NCI-H345 treated with DMSO at 0.1 percent for 48 hours (cell line): Measurements from ENCODE around the gene IGSF21.

Experiments used
- DNase-seq: peaks from one replicate; lab custom pipeline; 2025; ENCODE audit not compliant: unreplicated experiment; lab: John Stamatoyannopoulos, UW

The IGSF21 gene

GRCh38 chr1:18094096-18094495, 13.5 kb upstream of the IGSF21 start:
- DNase-seq = no peak

GRCh38 chr1:18097206-18097605, 10.4 kb upstream of the IGSF21 start:
- no peak for DNase-seq

GRCh38 chr1:18099026-18099425, 8.6 kb upstream of the IGSF21 start:
- no peak for DNase-seq

- DNase-seq = no peak
Observed at GRCh38 chr1:18100060-18100459, 7.5 kb upstream of the IGSF21 start.

- peak; percentile 52 for DNase-seq
Observed at GRCh38 chr1:18100491-18101063, 7.0 kb upstream of the IGSF21 start.

GRCh38 chr1:18101508-18101907, 6.1 kb upstream of the IGSF21 start:
- DNase-seq = no peak

DNA sequence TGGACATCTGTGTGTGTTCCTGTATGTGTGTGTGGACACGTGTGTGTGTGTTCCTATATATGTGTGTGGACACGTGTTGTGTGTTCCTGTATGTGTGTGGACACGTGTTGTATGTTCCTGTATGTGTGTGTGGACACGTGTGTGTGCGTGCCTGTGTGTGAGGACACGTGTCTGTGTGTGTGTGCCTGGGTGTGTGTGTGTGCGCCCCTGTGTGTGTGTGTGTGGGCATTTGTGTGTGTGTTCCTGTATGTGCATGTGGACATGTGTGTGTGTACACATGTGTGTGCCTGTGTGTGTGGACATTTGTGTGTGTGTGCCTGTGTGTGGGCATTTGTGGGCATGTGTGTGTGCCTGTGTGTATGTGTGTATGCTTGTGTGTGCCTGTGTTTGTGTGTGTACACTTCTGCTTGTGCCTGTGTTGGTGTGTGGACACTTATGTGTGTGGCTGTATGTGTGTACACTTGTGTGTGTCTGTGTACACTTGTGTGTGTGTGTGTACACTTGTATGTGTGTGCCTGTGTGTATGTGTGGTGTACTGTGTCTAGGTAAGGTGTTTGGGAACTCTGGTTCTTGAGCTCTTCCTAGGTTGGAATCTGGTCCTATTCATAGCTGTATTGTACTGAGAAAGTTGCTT, 3.7 kb upstream of the IGSF21 start:
- no peak for DNase-seq

DNA sequence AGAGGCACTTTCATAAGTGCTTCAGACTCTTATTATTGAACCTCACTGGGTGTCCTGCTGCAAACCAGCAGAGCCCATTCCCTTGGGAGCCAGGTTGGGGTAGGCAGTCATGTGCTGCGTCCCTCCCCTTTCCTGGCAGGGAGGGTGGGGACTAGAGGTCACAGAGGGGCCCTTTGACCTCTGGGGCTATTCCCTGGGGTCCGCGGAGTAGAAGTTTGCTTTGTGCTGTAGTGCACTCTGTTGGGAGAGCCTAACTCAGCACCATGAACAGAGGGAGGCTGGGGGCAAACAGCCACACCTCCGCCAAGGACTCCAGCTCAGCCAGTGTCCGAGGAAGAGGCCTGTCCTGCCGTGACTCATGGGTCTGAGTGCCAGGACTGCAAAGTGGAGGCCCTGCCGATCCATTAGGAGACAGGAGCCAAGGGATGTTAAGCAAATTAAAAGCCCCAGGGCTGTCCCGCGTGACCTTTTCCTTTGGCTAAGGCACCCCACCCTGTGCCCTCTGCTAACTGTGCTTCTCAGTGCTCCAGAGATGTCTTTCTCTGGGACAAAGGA, 3.0 kb upstream of the IGSF21 start:
- no peak for DNase-seq

DNA sequence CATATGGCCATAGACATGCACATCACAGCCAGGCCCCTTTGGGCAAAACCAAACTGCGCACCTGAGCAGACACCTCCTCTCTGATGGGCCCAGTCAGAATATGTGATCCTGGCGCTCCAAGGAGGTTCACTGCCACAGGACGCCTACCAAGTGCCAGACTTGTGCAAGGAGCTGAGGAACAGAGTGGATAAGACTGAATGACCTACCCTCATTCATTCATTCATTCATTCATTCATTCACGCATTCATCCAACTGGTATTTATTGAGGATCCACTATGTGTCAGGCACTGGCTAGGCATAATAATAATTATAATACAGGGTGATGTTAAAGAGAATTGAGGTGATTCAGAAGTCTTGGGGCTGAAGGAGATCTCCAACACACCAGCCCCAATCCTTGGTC, 2.4 kb upstream of the IGSF21 start:
- no peak for DNase-seq

GRCh38 chr1:18108299-18109057, 880 bp downstream of the IGSF21 start:
- no peak for DNase-seq

GRCh38 chr1:18109058-18109755, 1.6 kb downstream of the IGSF21 start:
- DNase-seq = peak; percentile 23

- peak; percentile 22 for DNase-seq
Observed at GRCh38 chr1:18109756-18110597, 2.4 kb downstream of the IGSF21 start.

- DNase-seq = no peak
Observed at GRCh38 chr1:18110598-18110939, 3.0 kb downstream of the IGSF21 start.

DNA sequence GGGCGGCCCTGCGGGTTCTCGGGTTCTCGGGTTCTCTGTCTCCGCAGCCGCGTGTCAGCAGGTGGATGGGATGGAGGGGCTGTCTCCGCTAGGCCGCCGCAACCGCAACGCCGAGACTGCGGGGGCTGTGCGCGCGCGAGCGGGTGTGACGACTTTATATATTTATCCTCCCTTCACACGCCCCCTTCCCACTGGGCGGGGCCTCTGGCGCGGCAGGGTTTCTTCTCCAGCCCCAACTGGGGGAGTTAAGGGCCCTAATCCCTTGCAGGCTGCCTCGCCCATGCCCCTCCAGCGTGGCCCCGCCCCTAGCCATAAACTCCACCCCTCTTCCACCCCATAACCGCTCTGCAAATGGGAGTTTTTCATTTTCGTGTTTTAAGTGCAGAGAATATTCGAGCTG, 3.4 kb downstream of the IGSF21 start:
- no peak for DNase-seq

DNA sequence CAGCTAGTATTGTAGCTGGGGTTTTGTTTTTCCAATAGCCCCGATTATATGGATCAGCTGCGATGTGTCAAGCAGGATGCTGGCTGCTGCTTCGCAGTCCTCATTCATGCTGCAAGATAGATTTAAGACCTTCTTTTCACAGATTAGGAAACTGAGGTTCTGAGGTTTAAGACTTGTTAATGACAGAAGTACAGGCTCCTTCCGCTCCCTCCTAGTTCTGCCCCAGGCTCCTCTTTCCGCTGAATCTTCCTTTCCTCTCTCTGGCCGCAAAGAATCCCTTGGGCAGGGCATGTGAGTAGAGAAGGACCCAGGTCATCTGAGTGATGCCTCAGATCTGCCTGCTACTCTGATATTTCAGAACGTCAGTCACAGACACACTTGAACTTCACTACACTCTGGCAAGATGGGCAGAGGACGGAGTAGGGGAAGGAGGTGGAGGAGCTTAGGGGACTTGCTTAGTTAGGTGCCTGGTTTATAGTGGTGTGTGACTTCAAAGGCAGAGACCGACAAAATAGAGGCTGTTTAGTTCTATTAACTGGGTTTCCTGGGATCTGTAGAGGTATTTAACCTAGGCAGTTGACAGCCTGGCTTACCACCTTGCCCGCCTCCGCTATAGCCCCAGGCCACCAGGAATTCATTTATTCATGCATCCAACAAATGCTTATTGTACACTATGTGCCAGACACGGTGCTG, 4.2 kb downstream of the IGSF21 start:
- no peak for DNase-seq

GRCh38 chr1:18112611-18113010, 5.0 kb downstream of the IGSF21 start:
- DNase-seq = no peak

DNA sequence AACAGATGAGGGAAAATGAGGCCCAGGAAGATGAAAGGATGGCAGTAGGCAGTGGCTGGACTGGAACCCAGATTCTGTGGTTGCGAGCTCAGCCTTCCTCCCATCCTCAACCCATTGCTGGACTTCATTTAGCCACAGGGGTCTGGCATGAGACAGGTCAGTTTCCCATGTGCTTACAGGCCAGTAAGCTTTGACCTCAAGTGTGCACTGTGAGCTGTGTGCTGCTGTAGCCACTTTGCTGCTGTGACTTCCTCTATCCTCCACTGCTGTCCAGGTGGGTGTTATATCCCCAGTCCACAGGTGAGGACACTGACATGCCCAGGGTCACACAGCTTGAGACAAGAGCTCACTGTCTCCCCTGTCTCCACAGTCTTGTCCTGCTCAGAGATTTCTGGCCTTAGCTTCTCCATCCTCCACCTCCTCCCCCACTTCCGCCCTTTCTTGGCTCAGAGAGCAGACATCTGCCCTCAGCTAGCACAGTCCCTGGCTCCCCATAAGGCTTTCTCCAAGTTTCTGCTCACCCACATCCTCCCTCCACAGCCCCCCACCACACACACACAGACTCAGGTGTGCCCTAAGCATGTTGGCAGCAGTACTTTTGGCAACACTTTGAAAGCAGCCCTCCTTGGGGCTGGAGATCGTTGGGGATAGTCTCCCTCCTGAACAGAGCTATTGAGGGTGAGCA, 7.3 kb downstream of the IGSF21 start:
- DNase-seq = no peak

- no peak for DNase-seq
Observed at GRCh38 chr1:18116777-18117176, 9.2 kb downstream of the IGSF21 start.

- DNase-seq = peak; percentile 85
Observed at GRCh38 chr1:18118078-18118477, 10.5 kb downstream of the IGSF21 start.

GRCh38 chr1:18118491-18118890, 10.9 kb downstream of the IGSF21 start:
- no peak for DNase-seq
